OCI-LY7 (cell line): ENCODE measurements around the gene CEACAM4.

Experiments used
- CTCF ChIP-seq: fragments of 200-600 bp; sonication (generic); conservative IDR thresholded peaks from 2 replicates; pipeline ENCODE4 v1.5.1; 2014; ENCODE audit warnings: mild to moderate bottlenecking, antibody characterized with exemption, low read length, moderate library complexity, mixed read lengths
- EZH2phosphoT487 ChIP-seq: fragments of 200-600 bp; sonication (generic); IDR thresholded peaks from 2 replicates; pipeline ENCODE4 v1.6.1; 2018; ENCODE audit warnings: low read depth, borderline replicate concordance, mild to moderate bottlenecking, mixed run types, antibody characterized with exemption, low read length, moderate library complexity, mixed read lengths

DNA sequence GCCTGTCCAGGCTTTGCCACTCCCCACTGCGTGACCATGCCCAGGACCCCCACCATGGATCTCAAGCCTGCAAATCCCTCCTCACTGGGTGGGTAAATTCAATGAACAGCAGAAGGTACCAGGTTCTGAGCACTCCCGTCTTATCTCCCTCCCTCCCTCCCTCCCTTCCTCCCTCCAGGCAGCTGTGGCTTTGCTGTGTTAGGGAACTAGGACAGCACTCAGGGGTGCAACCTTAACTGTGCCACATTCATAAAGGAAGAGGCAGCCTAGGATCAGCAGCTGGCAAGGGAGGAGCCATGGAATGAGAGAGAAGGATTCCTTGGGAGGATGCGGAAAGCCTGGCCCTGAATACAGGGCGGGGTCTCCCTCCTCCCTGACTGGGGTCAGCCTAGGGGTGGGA, 5.6 kb downstream of the CEACAM4 start:
- no peak for TF ChIP-seq CTCF
- no peak for TF ChIP-seq EZH2phosphoT487
